CD4-positive, alpha-beta T cell treated with Interleukin-2 at 100 ng/mL for 4 hours (primary cell): ENCODE measurements around the gene PRRG2.

ENCODE experiments used
- DNase-seq: peaks from one replicate; pipeline ENCODE4 v3.0.0-alpha.2; 2020; ENCODE audit warnings: low spot score

PRRG2 gene

GRCh38 chr19:49581007-49581508 is at the start of gene PRRG2:
Gene PRRG2 (plus strand): TSS chr19:49581316. CDS start chr19:49583220, 1,904 bp downstream.
- no peak for DNase-seq

- DNase-seq, result peak; percentile 76
Measured at GRCh38 chr19:49533551-49534488, 47.3 kb upstream of the PRRG2 start.

- DNase-seq, result no peak
Measured at GRCh38 chr19:49534632-49535385, 46.3 kb upstream of the PRRG2 start.

GRCh38 chr19:49536921-49537462 is 44.1 kb upstream of the PRRG2 start:
- no peak for DNase-seq

GRCh38 chr19:49538643-49539042 is 42.5 kb upstream of the PRRG2 start:
- no peak for DNase-seq

- DNase-seq, result no peak
Measured at GRCh38 chr19:49539192-49539952, 41.7 kb upstream of the PRRG2 start.

GRCh38 chr19:49541914-49542313 is 39.2 kb upstream of the PRRG2 start:
- no peak for DNase-seq

GRCh38 chr19:49542446-49542845 is 38.7 kb upstream of the PRRG2 start:
- no peak for DNase-seq

GRCh38 chr19:49543032-49543431 is 38.1 kb upstream of the PRRG2 start:
- DNase-seq, result no peak

GRCh38 chr19:49544154-49544553 is 37.0 kb upstream of the PRRG2 start:
- no peak for DNase-seq

GRCh38 chr19:49546825-49547565 is 34.1 kb upstream of the PRRG2 start:
- peak; percentile 87 for DNase-seq

GRCh38 chr19:49549045-49549444 is 32.1 kb upstream of the PRRG2 start:
- no peak for DNase-seq

GRCh38 chr19:49551531-49551930 is 29.6 kb upstream of the PRRG2 start:
- DNase-seq, result no peak

- DNase-seq, result peak; percentile 49
Measured at GRCh38 chr19:49552749-49553148, 28.4 kb upstream of the PRRG2 start.

GRCh38 chr19:49553451-49554271 is 27.5 kb upstream of the PRRG2 start:
- DNase-seq, result peak; percentile 75

- DNase-seq, result peak; percentile 58
Measured at GRCh38 chr19:49554701-49555181, 26.4 kb upstream of the PRRG2 start.

- DNase-seq, result peak; percentile 75
Measured at GRCh38 chr19:49555600-49556411, 25.3 kb upstream of the PRRG2 start.

GRCh38 chr19:49556412-49557398 is 24.4 kb upstream of the PRRG2 start:
- DNase-seq, result peak; percentile 42
